ENCODE measurements around the gene PPP1R12A.

GRCh38 chr12:79926951-79927350, 7.9 kb downstream of the PPP1R12A start:
- TF ChIP-seq POLR2AphosphoS5 (IDR thresholded peaks at IDR 0.05; ENCODE audit: insufficient read depth in 1 of 2, low read depth in 1 of 2) (no peak), POLR2A (IDR thresholded peaks at IDR 0.05) (no peak)

Data from vagina (tissue), 2 donors.